GM18517 (cell line): Measurements from ENCODE around the gene IFNK.

ENCODE experiments used
- ATAC-seq: cut with Tn5 transposase; IDR thresholded peaks from one replicate; pipeline ENCODE4 v1.9.1; 2021; ENCODE audit warnings: mild to moderate bottlenecking, moderate library complexity; ENCODE audit not compliant: unreplicated experiment

The IFNK gene

DNA sequence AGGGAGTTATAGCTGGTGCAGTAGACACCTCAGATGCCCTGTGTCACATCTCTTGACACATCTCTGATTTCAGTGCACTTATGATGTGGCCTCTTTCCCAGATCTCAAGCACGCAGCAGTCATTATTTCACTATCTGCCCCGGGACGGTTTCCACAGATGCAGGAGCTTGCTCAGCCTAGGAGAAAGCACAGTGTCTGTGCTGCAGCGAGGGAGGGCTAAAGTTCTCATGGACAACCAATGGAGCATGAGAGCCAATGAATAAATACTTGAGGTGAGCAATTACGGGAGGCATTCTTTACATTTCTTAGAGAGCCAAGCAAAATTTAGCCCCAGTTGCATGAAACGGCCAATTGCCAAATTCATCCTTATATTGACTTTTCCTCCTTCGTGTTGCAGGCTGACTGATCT, 12.9 kb downstream of the IFNK start:
- no peak for ATAC-seq

DNA sequence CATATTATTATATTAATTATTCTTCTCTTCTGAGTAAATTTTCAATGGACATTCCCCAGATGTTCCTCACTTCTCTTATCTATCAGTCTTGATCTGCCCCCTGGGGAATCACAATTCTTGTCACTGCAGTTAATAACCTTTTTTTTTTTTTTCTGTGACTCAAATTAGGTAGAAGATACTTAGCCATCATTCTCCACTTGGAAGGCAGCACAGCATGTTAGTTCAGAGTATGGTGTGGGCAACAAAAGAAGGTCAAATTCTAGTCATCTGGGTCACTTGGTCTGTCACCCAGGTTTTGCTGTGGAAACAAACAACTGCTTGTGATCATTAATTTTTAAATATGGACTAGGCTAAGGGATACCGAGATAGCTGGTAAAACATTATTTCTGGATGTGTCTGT, 13.7 kb downstream of the IFNK start:
- no peak for ATAC-seq

GRCh38 chr9:27538647-27539046, 14.6 kb downstream of the IFNK start:
- ATAC-seq = no peak

DNA sequence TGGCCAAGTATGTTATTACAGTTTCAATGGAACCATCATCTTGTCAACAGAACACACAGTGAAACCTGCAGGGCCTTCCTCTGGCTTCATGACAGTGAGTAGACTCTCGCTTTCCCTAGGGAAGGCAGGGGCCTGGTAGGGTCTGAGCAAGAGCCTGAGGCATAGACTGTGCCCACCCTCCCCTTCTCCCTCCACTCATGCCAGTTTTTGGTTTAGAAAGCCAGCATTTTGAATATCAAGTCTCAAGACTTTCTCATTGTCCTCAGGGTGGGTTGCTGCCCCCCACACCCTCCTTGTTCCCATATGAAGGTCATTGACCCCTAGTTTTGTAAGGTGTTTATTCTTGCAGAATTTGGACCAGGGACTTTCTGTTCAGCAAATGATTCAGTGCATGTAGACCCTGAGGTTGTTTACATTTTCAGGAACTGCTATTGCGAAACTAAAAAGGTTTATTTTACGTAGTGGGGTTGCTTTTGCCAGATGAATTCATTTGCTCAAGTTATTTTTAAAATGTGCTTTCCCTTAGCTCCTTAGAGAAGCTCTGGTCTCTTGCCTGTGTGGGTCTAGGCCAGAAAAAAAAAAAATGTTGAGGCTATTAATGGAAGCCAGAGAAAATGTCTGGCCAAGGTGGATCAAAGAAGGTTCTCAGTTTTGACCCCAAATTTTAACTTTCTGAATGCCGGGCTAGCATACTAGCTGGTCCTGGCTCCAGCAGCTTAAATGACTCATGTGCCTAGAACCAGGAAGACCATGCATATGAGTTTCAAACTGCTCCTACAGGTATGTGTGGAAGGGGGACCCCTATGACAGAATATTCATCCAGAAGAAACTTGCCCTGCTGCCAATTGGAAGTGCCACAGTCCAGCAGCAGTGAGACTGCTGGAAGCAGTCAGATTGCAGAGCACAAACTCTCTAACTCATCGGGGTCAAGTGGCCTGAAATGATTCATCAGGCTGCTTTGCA, 15.7 kb downstream of the IFNK start:
- ATAC-seq = no peak

DNA sequence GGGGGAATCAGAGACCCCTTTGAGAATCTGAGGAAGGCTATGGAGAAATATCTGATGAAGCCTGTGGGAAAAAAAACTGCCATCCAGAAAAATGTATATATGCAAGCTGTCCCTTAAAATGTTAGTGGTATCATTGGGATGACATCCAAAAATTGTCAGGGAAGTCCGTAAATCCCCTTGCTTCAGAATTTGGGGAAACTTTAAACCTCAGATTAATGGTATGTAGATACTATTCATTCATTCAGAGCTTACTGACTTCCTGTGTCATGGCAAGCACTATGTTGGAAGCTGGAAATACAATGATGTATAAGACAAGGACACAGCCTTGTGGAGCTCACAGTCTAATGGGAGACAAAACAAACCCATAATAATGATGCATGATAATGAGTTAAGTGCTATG, 16.4 kb downstream of the IFNK start:
- no peak for ATAC-seq

DNA sequence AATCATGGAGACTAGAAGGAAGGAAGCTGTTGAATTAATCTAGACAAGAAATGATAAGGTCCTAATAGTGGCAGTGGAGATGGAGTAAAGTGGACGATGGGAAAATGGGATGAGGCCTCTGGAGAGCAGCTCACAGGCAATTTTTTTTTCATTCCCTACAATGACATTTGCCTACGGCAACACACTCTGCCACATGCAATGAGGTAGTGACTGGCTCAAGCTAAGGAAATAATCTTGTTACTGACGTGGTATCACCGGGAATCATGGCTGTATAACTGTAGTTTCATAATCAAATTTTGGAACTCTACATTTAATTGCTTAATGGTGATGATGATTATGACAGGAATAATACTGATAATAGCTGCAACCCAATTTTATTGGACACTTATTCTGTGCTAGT, 17.6 kb downstream of the IFNK start:
- ATAC-seq = no peak

- ATAC-seq = no peak
Measured at GRCh38 chr9:27542508-27542907, 18.4 kb downstream of the IFNK start.

- no peak for ATAC-seq
Measured at GRCh38 chr9:27545471-27545870, 21.4 kb downstream of the IFNK start.

DNA sequence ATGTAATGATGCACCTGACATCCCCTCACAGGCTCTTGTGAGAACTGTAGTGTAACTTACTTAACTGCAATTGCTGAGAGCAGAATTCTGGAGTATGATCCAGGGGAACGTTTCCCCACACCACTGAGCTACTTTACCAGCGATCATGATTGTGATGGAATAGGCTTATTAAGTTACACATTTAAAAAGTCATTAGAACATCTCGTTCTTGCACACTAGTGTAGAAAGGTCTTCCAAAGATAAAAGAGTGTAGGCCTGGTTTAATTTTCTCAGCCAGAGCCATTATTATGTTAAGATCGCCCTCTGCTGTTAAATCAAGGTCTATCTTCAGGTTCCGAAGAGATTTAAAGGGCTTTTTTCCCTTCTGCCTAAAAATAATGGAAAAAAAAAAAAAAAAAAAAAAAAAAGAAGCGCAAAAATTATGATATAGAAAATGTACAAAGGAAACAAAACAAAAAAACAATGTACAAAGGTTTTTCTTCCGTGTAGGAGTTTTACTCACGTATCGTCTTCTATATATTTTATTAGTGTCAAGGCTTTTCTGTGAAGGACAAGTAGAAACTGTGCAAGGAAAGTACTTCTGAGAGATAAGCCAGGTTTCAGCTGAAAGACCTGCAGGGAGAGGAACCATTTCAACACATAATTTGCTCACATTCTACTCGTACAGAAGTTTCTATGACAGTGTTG, 24.1 kb downstream of the IFNK start:
- ATAC-seq = no peak

- no peak for ATAC-seq
Measured at GRCh38 chr9:27549196-27549755, 25.2 kb downstream of the IFNK start.

DNA sequence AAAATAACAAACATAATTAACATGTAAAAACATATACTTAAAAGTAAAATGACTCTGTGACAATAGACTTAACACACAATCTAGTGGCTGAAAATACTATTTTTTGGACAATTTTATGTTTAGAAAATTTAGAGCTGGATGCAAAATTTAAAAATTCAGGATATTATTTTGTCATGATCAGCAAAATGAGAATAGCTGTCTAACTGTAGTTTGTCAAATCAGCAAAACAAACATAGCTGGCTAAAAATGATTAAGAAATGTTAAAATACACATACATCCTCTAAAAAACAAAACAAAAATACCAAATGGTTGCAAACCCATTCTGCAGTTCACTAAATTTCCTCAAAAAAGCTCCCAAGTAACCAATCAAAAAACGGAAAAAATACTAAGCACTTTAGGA, 30.6 kb downstream of the IFNK start:
- ATAC-seq = no peak

- no peak for ATAC-seq
Measured at GRCh38 chr9:27556470-27556869, 32.4 kb downstream of the IFNK start.

- no peak for ATAC-seq
Measured at GRCh38 chr9:27558307-27558706, 34.2 kb downstream of the IFNK start.

- ATAC-seq = no peak
Measured at GRCh38 chr9:27560457-27560856, 36.4 kb downstream of the IFNK start.

- ATAC-seq = peak; percentile 57
Measured at GRCh38 chr9:27561685-27562084, 37.6 kb downstream of the IFNK start.

DNA sequence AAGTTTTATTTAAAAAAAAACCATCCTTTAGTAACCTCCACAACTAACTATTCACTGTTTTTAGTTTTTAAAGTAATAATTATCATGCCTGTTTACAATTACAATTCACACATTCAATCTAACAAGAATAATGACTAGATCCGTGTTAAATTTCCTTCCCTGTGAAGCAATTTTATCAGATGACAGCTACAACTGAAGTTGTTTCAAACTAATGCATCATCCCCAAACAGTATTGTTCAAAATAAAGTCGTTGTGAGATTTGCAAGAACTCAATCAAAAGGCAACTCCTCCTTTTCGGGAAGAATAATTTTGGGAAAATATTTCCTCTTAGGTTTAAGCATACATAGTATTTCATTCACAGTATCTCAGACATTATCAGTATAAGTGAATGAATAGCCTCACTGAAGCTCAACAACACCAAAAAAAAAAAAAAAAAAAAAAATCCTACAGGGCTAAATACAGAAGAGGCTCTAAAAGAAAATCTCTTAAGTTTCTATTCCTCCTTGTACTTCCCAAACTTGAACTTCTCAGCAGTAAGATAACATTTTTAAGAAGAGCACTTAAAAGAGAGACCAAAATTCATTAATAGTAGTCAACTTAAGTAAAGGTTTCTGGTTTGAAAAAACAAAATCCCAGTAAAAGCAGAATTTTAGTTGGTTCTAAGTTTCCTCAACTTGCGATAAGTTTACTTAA, 39.8 kb downstream of the IFNK start:
- ATAC-seq = no peak

DNA sequence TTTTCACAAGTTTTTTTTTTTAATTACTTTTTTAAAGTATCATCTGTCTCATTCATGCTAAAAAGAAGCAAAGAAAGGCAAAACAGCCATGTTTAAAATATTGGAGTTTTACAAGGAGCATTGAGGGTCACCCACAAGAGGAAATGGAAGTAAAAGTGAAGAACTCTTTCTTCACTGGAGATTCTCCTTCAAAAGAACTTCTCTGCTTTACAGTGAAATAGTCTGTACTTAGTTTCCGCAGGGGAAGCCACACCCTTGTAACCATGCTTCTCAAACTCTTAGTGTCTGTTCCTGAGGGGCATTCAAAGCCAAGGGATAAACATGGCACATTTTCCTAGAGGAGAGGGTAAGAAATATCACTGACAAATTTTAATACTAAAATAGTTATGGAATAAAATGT, 40.6 kb downstream of the IFNK start:
- ATAC-seq = no peak

DNA sequence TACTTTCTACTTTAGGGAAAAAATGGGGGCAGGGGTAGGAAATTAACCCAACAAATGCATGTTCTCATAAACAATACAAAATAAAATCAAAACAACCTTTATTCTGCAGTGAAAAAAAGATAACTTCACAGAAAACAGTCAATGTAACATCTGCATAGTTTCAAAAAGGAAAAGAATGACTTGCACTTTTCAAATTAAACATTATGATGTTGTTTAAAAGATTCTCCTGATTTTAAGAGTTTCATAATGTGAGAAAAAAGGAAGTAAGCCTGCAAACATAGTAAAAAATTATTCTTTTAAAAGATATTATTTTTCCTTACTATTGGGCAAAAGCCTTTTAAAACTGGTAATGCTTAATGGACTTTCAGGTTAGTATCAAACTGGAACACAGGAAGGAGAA, 41.6 kb downstream of the IFNK start:
- no peak for ATAC-seq

DNA sequence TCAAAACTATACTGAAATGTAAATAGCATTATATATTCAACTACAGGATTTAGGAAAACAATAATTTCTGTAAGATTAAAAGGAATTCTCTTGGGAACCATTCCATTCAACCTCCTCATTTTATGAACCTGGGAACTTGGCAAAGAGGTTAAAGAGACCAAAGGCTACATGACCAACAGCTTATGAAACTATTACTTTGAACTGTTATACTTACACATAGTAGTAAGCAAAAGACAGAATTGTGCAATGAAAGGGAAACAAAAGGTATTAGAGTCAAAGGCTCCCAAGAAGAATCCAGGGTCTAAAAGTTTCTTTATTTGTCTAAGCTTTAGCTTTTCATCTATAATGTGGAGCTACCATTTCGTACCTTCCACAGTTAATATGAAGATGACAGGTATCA, 42.0 kb downstream of the IFNK start:
- ATAC-seq = no peak

DNA sequence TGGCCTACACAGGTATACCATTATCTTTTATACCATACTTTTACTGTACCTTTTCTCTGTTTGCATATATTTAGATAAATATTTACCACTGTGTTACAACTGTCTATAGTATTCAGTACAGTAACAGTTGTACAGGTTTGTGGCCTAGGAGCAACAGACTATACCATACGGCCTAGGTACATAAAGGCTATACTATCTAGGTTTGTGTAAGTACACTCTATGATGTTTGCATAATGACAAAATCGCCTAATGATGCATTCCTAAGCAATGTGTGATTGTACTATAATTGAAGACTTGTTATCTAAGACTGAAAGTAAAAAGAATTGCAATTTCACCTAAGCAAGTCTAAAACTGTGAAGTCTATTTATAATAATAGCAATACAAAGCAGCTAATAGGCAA, 45.3 kb downstream of the IFNK start:
- no peak for ATAC-seq

DNA sequence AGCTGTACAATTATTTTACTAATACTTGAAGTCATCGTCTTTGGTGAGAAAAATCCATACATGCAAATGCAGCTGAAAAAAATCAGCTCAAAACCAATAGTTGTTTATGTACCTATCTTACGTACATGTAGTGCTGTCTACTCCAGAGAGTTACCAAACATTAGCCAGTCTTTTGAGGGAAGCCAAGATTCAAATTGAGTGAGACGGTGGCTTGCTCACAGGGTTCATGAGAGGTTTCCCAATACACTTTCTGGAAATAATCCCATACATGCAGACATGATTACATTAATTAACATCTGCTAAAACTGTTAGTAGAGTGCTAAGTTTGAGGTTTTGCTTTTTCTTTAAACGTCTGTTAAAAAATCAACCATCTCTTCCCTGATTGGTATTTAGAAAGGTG, 46.9 kb downstream of the IFNK start:
- ATAC-seq = no peak
